Measurements from ENCODE around the gene SLC37A1.

Gene SLC37A1

GRCh38 chr21:42481169-42481568, 32.5 kb upstream of the SLC37A1 start:
- H2BK120ac ChIP-seq (ENCODE audit: low read depth, low read length) = no peak overlapping the region
- DNase-seq = no peak
- WGBS (ENCODE audit: extremely low coverage, insufficient coverage, low lambda C conversion rate) = no CpG with 5 or more reads among the region's 4 CpGs
- H3K4ac ChIP-seq (ENCODE audit: low read depth, low read length) = no peak overlapping the region
- H3K18ac ChIP-seq (ENCODE audit: low read length) = no peak overlapping the region
- H3K27me3 ChIP-seq (ENCODE audit: insufficient read depth, low read length, poor library complexity) = no peaks in the 10 kb centered on the region
- H2AK5ac ChIP-seq (ENCODE audit: low read length) = no peak overlapping the region
- H4K5ac ChIP-seq (ENCODE audit: low read length) = no peak overlapping the region
- H3K9ac ChIP-seq (ENCODE audit: low read length) = no peak overlapping the region
- no peak overlapping the region for H3K23ac ChIP-seq (ENCODE audit: low read length)
- H3K79me1 ChIP-seq (ENCODE audit: low read length) = no peaks in the 10 kb centered on the region
- H4K8ac ChIP-seq (ENCODE audit: low read depth, low read length) = no peak overlapping the region
- H3K27ac ChIP-seq (ENCODE audit: low read depth, low read length) = no peak overlapping the region
- no peak overlapping the region for H3K4me2 ChIP-seq (ENCODE audit: low read length)
- no peaks in the 10 kb centered on the region for H3K79me2 ChIP-seq (ENCODE audit: control insufficient read depth, insufficient read depth, low read length)
- no peaks in the 10 kb centered on the region for H3K4me1 ChIP-seq (ENCODE audit: control insufficient read depth, low read depth, low read length)
- H3K56ac ChIP-seq (ENCODE audit: low read length) = no peak overlapping the region
- H3K36me3 ChIP-seq (ENCODE audit: control insufficient read depth, insufficient read depth, low read length) = no peaks in the 10 kb centered on the region
- H3K4me3 ChIP-seq (ENCODE audit: low read length) = no peak overlapping the region
- H2BK5ac ChIP-seq (ENCODE audit: low read length) = no peak overlapping the region
- H2BK15ac ChIP-seq (replicated peaks; ENCODE audit: low read depth) = no peak overlapping the region

DNA sequence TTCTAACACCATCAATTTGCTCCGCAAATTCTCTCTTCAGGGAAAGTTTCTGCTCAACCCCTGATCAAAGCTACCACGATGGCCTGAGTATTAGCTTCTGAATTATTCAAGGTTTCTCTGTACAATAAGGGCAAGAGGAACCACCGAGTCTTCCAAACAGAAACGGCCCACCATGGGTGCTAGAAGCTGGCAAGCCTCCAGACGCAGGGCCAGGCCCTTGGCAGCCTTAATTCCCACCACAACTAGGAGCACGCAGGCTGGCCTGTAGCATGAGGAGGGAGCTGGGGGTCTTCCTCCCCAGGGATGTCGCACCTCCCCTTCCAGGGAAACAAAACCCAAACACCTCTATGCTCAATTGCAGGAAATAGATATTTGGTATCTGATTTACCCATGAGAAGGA, 28.7 kb upstream of the SLC37A1 start:
- Histone ChIP-seq H3K56ac (ENCODE audit: low read length) (no peak overlapping the region), H3K27me3 (ENCODE audit: insufficient read depth, low read length, poor library complexity) (no peaks in the 10 kb centered on the region), H3K4me3 (ENCODE audit: low read length) (no peak overlapping the region), H3K27ac (ENCODE audit: low read depth, low read length) (no peak overlapping the region), H3K36me3 (ENCODE audit: control insufficient read depth, insufficient read depth, low read length) (no peaks in the 10 kb centered on the region), H3K18ac (ENCODE audit: low read length) (no peak overlapping the region), H2BK5ac (ENCODE audit: low read length) (no peak overlapping the region), H3K4ac (ENCODE audit: low read depth, low read length) (no peak overlapping the region), H2AK5ac (ENCODE audit: low read length) (no peak overlapping the region), H3K9ac (ENCODE audit: low read length) (no peak overlapping the region), H3K4me1 (ENCODE audit: control insufficient read depth, low read depth, low read length) (no peaks in the 10 kb centered on the region), H4K8ac (ENCODE audit: low read depth, low read length) (no peak overlapping the region), H3K79me2 (ENCODE audit: control insufficient read depth, insufficient read depth, low read length) (no peaks in the 10 kb centered on the region), H3K23ac (ENCODE audit: low read length) (no peak overlapping the region), H2BK15ac (replicated peaks; ENCODE audit: low read depth) (no peak overlapping the region), H3K79me1 (ENCODE audit: low read length) (no peaks in the 10 kb centered on the region), H2BK120ac (ENCODE audit: low read depth, low read length) (no peak overlapping the region), H4K5ac (ENCODE audit: low read length) (no peak overlapping the region), H3K4me2 (ENCODE audit: low read length) (no peak overlapping the region)
- no CpG with 5 or more reads among the region's 7 CpGs for WGBS (ENCODE audit: extremely low coverage, insufficient coverage, low lambda C conversion rate)
- no peak for DNase-seq

- H2BK120ac ChIP-seq (ENCODE audit: low read depth, low read length) = no peak overlapping the region
Measured at GRCh38 chr21:42486072-42486471, 27.6 kb upstream of the SLC37A1 start.

GRCh38 chr21:42486531-42486930, 27.1 kb upstream of the SLC37A1 start:
- Histone ChIP-seq H4K5ac (ENCODE audit: low read length) (no peak overlapping the region), H3K23ac (ENCODE audit: low read length) (no peak overlapping the region), H3K27ac (ENCODE audit: low read depth, low read length) (no peak overlapping the region), H2BK5ac (ENCODE audit: low read length) (no peak overlapping the region), H3K4me3 (ENCODE audit: low read length) (no peak overlapping the region), H3K27me3 (ENCODE audit: insufficient read depth, low read length, poor library complexity) (no peaks in the 10 kb centered on the region), H3K4ac (ENCODE audit: low read depth, low read length) (no peak overlapping the region), H3K36me3 (ENCODE audit: control insufficient read depth, insufficient read depth, low read length) (no peaks in the 10 kb centered on the region), H2BK120ac (ENCODE audit: low read depth, low read length) (no peak overlapping the region), H3K9ac (ENCODE audit: low read length) (no peak overlapping the region), H3K4me2 (ENCODE audit: low read length) (no peak overlapping the region), H4K8ac (ENCODE audit: low read depth, low read length) (no peak overlapping the region), H2AK5ac (ENCODE audit: low read length) (no peak overlapping the region), H3K79me1 (ENCODE audit: low read length) (no peaks in the 10 kb centered on the region), H3K56ac (ENCODE audit: low read length) (no peak overlapping the region), H3K18ac (ENCODE audit: low read length) (no peak overlapping the region), H3K4me1 (ENCODE audit: control insufficient read depth, low read depth, low read length) (no peaks in the 10 kb centered on the region), H2BK15ac (replicated peaks; ENCODE audit: low read depth) (no peak overlapping the region), H3K79me2 (ENCODE audit: control insufficient read depth, insufficient read depth, low read length) (no peaks in the 10 kb centered on the region)
- no CpG with 5 or more reads among the region's 5 CpGs for WGBS (ENCODE audit: extremely low coverage, insufficient coverage, low lambda C conversion rate)
- no peak for DNase-seq

More at GRCh38 chr21:42486072-42486471, 27.6 kb upstream of the SLC37A1 start:
- Histone ChIP-seq H3K36me3 (ENCODE audit: control insufficient read depth, insufficient read depth, low read length) (no peaks in the 10 kb centered on the region), H3K27me3 (ENCODE audit: insufficient read depth, low read length, poor library complexity) (no peaks in the 10 kb centered on the region), H3K27ac (ENCODE audit: low read depth, low read length) (no peak overlapping the region), H3K4me2 (ENCODE audit: low read length) (no peak overlapping the region), H4K5ac (ENCODE audit: low read length) (no peak overlapping the region), H4K8ac (ENCODE audit: low read depth, low read length) (no peak overlapping the region), H3K9ac (ENCODE audit: low read length) (no peak overlapping the region), H3K56ac (ENCODE audit: low read length) (no peak overlapping the region), H2BK15ac (replicated peaks; ENCODE audit: low read depth) (no peak overlapping the region), H2BK5ac (ENCODE audit: low read length) (no peak overlapping the region), H3K4me1 (ENCODE audit: control insufficient read depth, low read depth, low read length) (no peaks in the 10 kb centered on the region), H3K4me3 (ENCODE audit: low read length) (no peak overlapping the region), H3K4ac (ENCODE audit: low read depth, low read length) (no peak overlapping the region), H3K23ac (ENCODE audit: low read length) (no peak overlapping the region), H2AK5ac (ENCODE audit: low read length) (no peak overlapping the region), H3K18ac (ENCODE audit: low read length) (no peak overlapping the region), H3K79me1 (ENCODE audit: low read length) (no peaks in the 10 kb centered on the region), H3K79me2 (ENCODE audit: control insufficient read depth, insufficient read depth, low read length) (no peaks in the 10 kb centered on the region)
- no peak for DNase-seq
- no CpG with 5 or more reads among the region's 6 CpGs for WGBS (ENCODE audit: extremely low coverage, insufficient coverage, low lambda C conversion rate)

GRCh38 chr21:42489006-42489563, 24.6 kb upstream of the SLC37A1 start:
- no peak overlapping the region for H3K23ac ChIP-seq (ENCODE audit: low read length)
- H3K4me1 ChIP-seq (ENCODE audit: control insufficient read depth, low read depth, low read length) = no peaks in the 10 kb centered on the region
- no CpG with 5 or more reads among the region's 2 CpGs for WGBS (ENCODE audit: extremely low coverage, insufficient coverage, low lambda C conversion rate)
- no peak for DNase-seq
- H3K36me3 ChIP-seq (ENCODE audit: control insufficient read depth, insufficient read depth, low read length) = no peaks in the 10 kb centered on the region
- no peak overlapping the region for H3K56ac ChIP-seq (ENCODE audit: low read length)
- H4K5ac ChIP-seq (ENCODE audit: low read length) = no peak overlapping the region
- H3K79me1 ChIP-seq (ENCODE audit: low read length) = no peaks in the 10 kb centered on the region
- no peak overlapping the region for H2AK5ac ChIP-seq (ENCODE audit: low read length)
- H2BK120ac ChIP-seq (ENCODE audit: low read depth, low read length) = no peak overlapping the region
- no peak overlapping the region for H4K8ac ChIP-seq (ENCODE audit: low read depth, low read length)
- H2BK5ac ChIP-seq (ENCODE audit: low read length) = no peak overlapping the region
- no peak overlapping the region for H2BK15ac ChIP-seq (replicated peaks; ENCODE audit: low read depth)
- H3K4me3 ChIP-seq (ENCODE audit: low read length) = no peak overlapping the region
- no peak overlapping the region for H3K27ac ChIP-seq (ENCODE audit: low read depth, low read length)
- H3K27me3 ChIP-seq (ENCODE audit: insufficient read depth, low read length, poor library complexity) = no peaks in the 10 kb centered on the region
- H3K18ac ChIP-seq (ENCODE audit: low read length) = no peak overlapping the region
- no peak overlapping the region for H3K4me2 ChIP-seq (ENCODE audit: low read length)
- no peak overlapping the region for H3K4ac ChIP-seq (ENCODE audit: low read depth, low read length)
- H3K9ac ChIP-seq (ENCODE audit: low read length) = no peak overlapping the region
- H3K79me2 ChIP-seq (ENCODE audit: control insufficient read depth, insufficient read depth, low read length) = no peaks in the 10 kb centered on the region

- Histone ChIP-seq H4K8ac (ENCODE audit: low read depth, low read length) (no peak overlapping the region), H3K4ac (ENCODE audit: low read depth, low read length) (no peak overlapping the region), H2AK5ac (ENCODE audit: low read length) (no peak overlapping the region), H3K9ac (ENCODE audit: low read length) (no peak overlapping the region), H3K4me2 (ENCODE audit: low read length) (no peak overlapping the region), H3K79me2 (ENCODE audit: control insufficient read depth, insufficient read depth, low read length) (no peaks in the 10 kb centered on the region), H3K56ac (ENCODE audit: low read length) (no peak overlapping the region), H3K18ac (ENCODE audit: low read length) (no peak overlapping the region), H3K27me3 (ENCODE audit: insufficient read depth, low read length, poor library complexity) (no peaks in the 10 kb centered on the region), H2BK5ac (ENCODE audit: low read length) (no peak overlapping the region), H2BK15ac (replicated peaks; ENCODE audit: low read depth) (no peak overlapping the region), H3K4me3 (ENCODE audit: low read length) (no peak overlapping the region), H4K5ac (ENCODE audit: low read length) (no peak overlapping the region), H3K79me1 (ENCODE audit: low read length) (no peaks in the 10 kb centered on the region), H3K4me1 (ENCODE audit: control insufficient read depth, low read depth, low read length) (no peaks in the 10 kb centered on the region), H3K36me3 (ENCODE audit: control insufficient read depth, insufficient read depth, low read length) (no peaks in the 10 kb centered on the region), H3K23ac (ENCODE audit: low read length) (no peak overlapping the region), H3K27ac (ENCODE audit: low read depth, low read length) (no peak overlapping the region), H2BK120ac (ENCODE audit: low read depth, low read length) (no peak overlapping the region)
- no CpG with 5 or more reads among the region's 4 CpGs for WGBS (ENCODE audit: extremely low coverage, insufficient coverage, low lambda C conversion rate)
- no peak for DNase-seq
Measured at GRCh38 chr21:42489991-42490390, 23.7 kb upstream of the SLC37A1 start.
